IMR-90 (cell line): ENCODE data around the gene GLI1. TPM values are rescaled to one million over a fixed set of nuclear protein-coding genes. Genes with fewer than 3 reads are reported as not detected.

Experiments
- ATAC-seq: fragments of 200-7000 bp; cut with Tn5 transposase; 2 replicates; pipeline ENCODE4 v1.9.1; 2020; ENCODE audit warnings: low read depth, mild to moderate bottlenecking, moderate library complexity
- BruUV-seq: library from RNA; stranded (reverse); fragments of 400-500 nt; replicated peaks from 2 replicates; lab custom pipeline; 2021; lab: Mats Ljungman, UMichigan
- CTCF ChIA-PET: fragments of 300-600 bp; formaldehyde crosslinking; extraction: SDS; loops from one replicate; lab custom pipeline; 2021; ENCODE audit warnings: antibody characterized with exemption; lab: Yijun Ruan, JAX
- POLR2A ChIA-PET: fragments of 300-600 bp; sonication (Branson Sonifier 250); formaldehyde crosslinking; loops from one replicate; lab custom pipeline; 2022; ENCODE audit warnings: antibody characterized with exemption; ENCODE audit not compliant: unreplicated experiment; lab: Charles Lee
- DNase-seq: peaks from one replicate; pipeline ENCODE4 v3.0.0; 2013
- H2AFZ ChIP-seq: replicated peaks from 2 replicates; pipeline ENCODE3; 2013; ENCODE audit warnings: low read length, mild to moderate bottlenecking; ENCODE audit not compliant: poor library complexity
- H2AK5ac ChIP-seq: 2 replicates; pipeline ENCODE4 v1.6.1; 2013; ENCODE audit warnings: low read depth, low read length, inconsistent platforms
- H2AK9ac ChIP-seq: replicated peaks from 2 replicates; pipeline ENCODE3; 2013; ENCODE audit warnings: mild to moderate bottlenecking, low read depth, low read length, moderate library complexity; ENCODE audit not compliant: poor library complexity
- H2BK120ac ChIP-seq: 2 replicates; pipeline ENCODE4 v1.6.1; 2013; ENCODE audit warnings: low read depth, low read length, inconsistent platforms
- H2BK15ac ChIP-seq: 3 replicates; pipeline ENCODE4 v1.6.1; 2013; ENCODE audit warnings: low read depth, low read length, inconsistent platforms
- H2BK20ac ChIP-seq: 2 replicates; pipeline ENCODE4 v1.6.1; 2013; ENCODE audit warnings: low read depth, mild to moderate bottlenecking, inconsistent platforms, low read length, moderate library complexity
- H2BK5ac ChIP-seq: 2 replicates; pipeline ENCODE4 v1.6.1; 2013; ENCODE audit warnings: mild to moderate bottlenecking, low read depth, low read length, inconsistent platforms; ENCODE audit not compliant: poor library complexity, severe bottlenecking
- H3K14ac ChIP-seq: replicated peaks from 2 replicates; pipeline ENCODE4 v1.6.1; 2013; ENCODE audit warnings: low read depth, low read length, inconsistent platforms
- H3K18ac ChIP-seq: 2 replicates; pipeline ENCODE4 v1.6.1; 2013; ENCODE audit warnings: low read depth, low read length, control low read depth
- H3K23ac ChIP-seq: 2 replicates; pipeline ENCODE4 v1.6.1; 2013; ENCODE audit warnings: low read depth, low read length, inconsistent platforms
- H3K27ac ChIP-seq: 2 replicates; pipeline ENCODE4 v1.5.1; 2013; ENCODE audit warnings: mild to moderate bottlenecking, control low read depth, low read length; ENCODE audit not compliant: insufficient read depth
- H3K27me3 ChIP-seq: 2 replicates; pipeline ENCODE4 v1.6.1; 2013; ENCODE audit warnings: low read length; ENCODE audit not compliant: control insufficient read depth, insufficient read depth
- H3K36me3 ChIP-seq: 2 replicates; pipeline ENCODE4 v1.6.1; 2013; ENCODE audit warnings: low read length, mixed read lengths; ENCODE audit not compliant: control insufficient read depth, insufficient read depth
- H3K4ac ChIP-seq: 2 replicates; pipeline ENCODE4 v1.6.1; 2013; ENCODE audit warnings: low read depth, low read length, inconsistent platforms
- H3K4me1 ChIP-seq: 2 replicates; pipeline ENCODE4 v1.6.1; 2013; ENCODE audit warnings: low read length, mixed read lengths; ENCODE audit not compliant: control insufficient read depth, insufficient read depth
- H3K4me2 ChIP-seq: 2 replicates; pipeline ENCODE4 v1.6.1; 2013; ENCODE audit warnings: low read depth, mild to moderate bottlenecking, control low read depth, low read length, moderate library complexity
- H3K4me3 ChIP-seq: 2 replicates; pipeline ENCODE4 v1.5.1; 2013; ENCODE audit warnings: low read depth, mild to moderate bottlenecking, control low read depth, low read length, moderate library complexity; ENCODE audit not compliant: insufficient read depth
- H3K56ac ChIP-seq: 2 replicates; pipeline ENCODE4 v1.6.1; 2013; ENCODE audit warnings: low read length, inconsistent platforms; ENCODE audit not compliant: insufficient read depth; ENCODE audit errors: extremely low read depth
- H3K79me1 ChIP-seq, 2 experiments: 2 replicates each; pipeline ENCODE4 v1.6.1; 2013; ENCODE audit warnings: low read length in 2 of 2, inconsistent platforms in 1 of 2, low read depth in 1 of 2
- H3K9ac ChIP-seq: 2 replicates; pipeline ENCODE4 v1.6.1; 2013; ENCODE audit warnings: low read depth, low read length, control low read depth
- H3K9me1 ChIP-seq: 2 replicates; pipeline ENCODE4 v1.6.1; 2013; ENCODE audit warnings: low read length, inconsistent platforms; ENCODE audit not compliant: insufficient read depth
- H3K9me3 ChIP-seq: 2 replicates; pipeline ENCODE4 v1.6.1; 2013; ENCODE audit warnings: low read length; ENCODE audit not compliant: control insufficient read depth, insufficient read depth
- H4K20me1 ChIP-seq: 2 replicates; pipeline ENCODE4 v1.6.1; 2013; ENCODE audit warnings: low read length, inconsistent platforms; ENCODE audit not compliant: insufficient read depth
- H4K5ac ChIP-seq: 2 replicates; pipeline ENCODE4 v1.6.1; 2013; ENCODE audit warnings: mild to moderate bottlenecking, low read depth, low read length, control low read depth
- H4K8ac ChIP-seq, 2 experiments: 2 replicates each; pipeline ENCODE4 v1.6.1; 2013; ENCODE audit warnings: low read depth in 2 of 2, low read length in 2 of 2, control low read depth in 1 of 2, inconsistent platforms in 1 of 2
- H4K91ac ChIP-seq: 2 replicates; pipeline ENCODE4 v1.6.1; 2013; ENCODE audit warnings: low read depth, low read length, inconsistent platforms; ENCODE audit not compliant: insufficient read depth
- CEBPB ChIP-seq: IDR thresholded peaks from 2 replicates; pipeline ENCODE4 v1.6.1; 2012; ENCODE audit warnings: low read depth, low read length, improper control_type of control experiment
- CHD1 ChIP-seq: IDR thresholded peaks from 2 replicates; pipeline ENCODE4 v1.6.1; 2012; ENCODE audit warnings: low read depth, low read length, improper control_type of control experiment
- MAFK ChIP-seq: IDR thresholded peaks from 2 replicates; pipeline ENCODE4 v1.6.1; 2012; ENCODE audit warnings: low read depth, low read length, improper control_type of control experiment
- MAZ ChIP-seq: IDR thresholded peaks from 2 replicates; pipeline ENCODE4 v1.6.1; 2012; ENCODE audit warnings: low read depth, mild to moderate bottlenecking, low read length, improper control_type of control experiment, moderate library complexity, borderline replicate concordance
- NFE2L2 ChIP-seq: fragments of 150-350 bp; IDR thresholded peaks from 2 replicates; pipeline ENCODE4 v1.6.1; 2016; ENCODE audit warnings: low read depth, mild to moderate bottlenecking, low read length
- POLR2A ChIP-seq: IDR thresholded peaks from 2 replicates; pipeline ENCODE4 v1.6.1; 2012; ENCODE audit warnings: mild to moderate bottlenecking, low read depth, low read length
- RAD21 ChIP-seq: IDR thresholded peaks from 2 replicates; pipeline ENCODE4 v1.6.1; 2012; ENCODE audit warnings: low read length, improper control_type of control experiment
- RFX5 ChIP-seq: IDR thresholded peaks from 2 replicates; pipeline ENCODE4 v1.8.0; 2012; ENCODE audit warnings: low read depth, mild to moderate bottlenecking, low read length, moderate library complexity
- SMC3 ChIP-seq: fragments of 150-350 bp; IDR thresholded peaks from 2 replicates; pipeline ENCODE4 v1.6.1; 2016; ENCODE audit warnings: low read depth, mild to moderate bottlenecking, antibody characterized with exemption, low read length, moderate library complexity
- WGBS, 2 experiments: methylation state at CpG; one replicate each; pipeline versions ENCODE4 v1.1.5 to v1.1.7; 2013; ENCODE audit warnings: missing lambda C conversion rate in 2 of 2; ENCODE audit not compliant: insufficient read length in 1 of 2; ENCODE audit errors: extremely low coverage in 2 of 2; 5-methylcytosine and 5-hydroxymethylcytosine counted together
- dilution Hi-C: fragments of 300-500 bp; cut with HindIII; formaldehyde crosslinking; loops from one replicate; pipeline ENCODE4 v1.14.3; 2018; ENCODE audit warnings: low sequenced_read_pairs; ENCODE audit not compliant: unreplicated experiment
- in situ Hi-C: fragments of 300-500 bp; cut with MboI; formaldehyde crosslinking; loops from 3 replicates; pipeline ENCODE4 v1.14.3; 2019; ENCODE audit warnings: low sequenced_read_pairs, inconsistent platforms, mixed read lengths
- intact Hi-C: fragments of 100-400 bp; cut with micrococcal nuclease; formaldehyde crosslinking; loops from 2 replicates; pipeline ENCODE4 v1.10.0; 2022
- polyA plus RNA-seq, 3 experiments: library from polyadenylated mRNA; depleted of rRNA; stranded (reverse); fragments of >200 nt; gene quantifications; 2 replicates each; pipeline ENCODE4 v1.2.3, GENCODE V29; 2012; ENCODE audit warnings: low replicate concordance in 1 of 3
- total RNA-seq: library from RNA; depleted of rRNA; stranded (reverse); fragments of >200 nt; gene quantifications from 2 replicates; pipeline ENCODE4 v1.2.3, GENCODE V29; 2012
- TF ChIP-seq, protein P1 (sequence below): conservative IDR thresholded peaks from 2 replicates; pipeline ENCODE4 v1.5.1; 2012; ENCODE audit warnings: mild to moderate bottlenecking, low read depth, low read length, improper control_type of control experiment
- TF ChIP-seq, protein P2 (sequence below): fragments of 150-350 bp; IDR thresholded peaks from 2 replicates; pipeline ENCODE4 v1.6.1; 2016; ENCODE audit warnings: low read depth, mild to moderate bottlenecking, low read length, moderate library complexity, borderline replicate concordance
- TF ChIP-seq, protein P3 (sequence below): fragments of 150-350 bp; IDR thresholded peaks from 2 replicates; pipeline ENCODE4 v1.6.1; 2017; ENCODE audit warnings: mild to moderate bottlenecking, antibody characterized with exemption, low read length, low read depth

The GLI1 gene
- total and polyA plus RNA-seq, 2 of the 4 experiments (the other 2 are of a cell fraction) = 1.3 to 3.8 TPM

- dilution Hi-C loops = no loop called here
- H3K27ac ChIP-seq = no peak overlapping the region
- no peak overlapping the region for H2BK20ac ChIP-seq
- H3K4me2 ChIP-seq = no peak overlapping the region
- no peak overlapping the region for H3K14ac ChIP-seq
- in situ Hi-C loops = no loop called here
- no peak overlapping the region for H2AK9ac ChIP-seq
- H3K18ac ChIP-seq = no peak overlapping the region
- no peak overlapping the region for H2BK120ac ChIP-seq
- intact Hi-C loops = no loop called here
- no peaks in the 10 kb centered on the region for H3K79me1 ChIP-seq
- ATAC-seq (no peak), DNase-seq (no peak)
- H2AK5ac ChIP-seq = no peak overlapping the region
- no TSS peak for BruUV-seq
- H2BK15ac ChIP-seq = no peak overlapping the region
- H4K8ac ChIP-seq = no peak overlapping the region
- no peaks in the 10 kb centered on the region for H3K9me1 ChIP-seq
- H4K5ac ChIP-seq = no peak overlapping the region
- CTCF ChIA-PET = interaction anchor here (1.1 to 1.9 kb wide), 3 partner anchors 11 to 19 kb away, joined by 3 to 8 read pairs (median 3); partner anchors contain the start of genes GLI1 and INHBE
- TF ChIP-seq RAD21 = no peak
- TF ChIP-seq, protein P1, sequence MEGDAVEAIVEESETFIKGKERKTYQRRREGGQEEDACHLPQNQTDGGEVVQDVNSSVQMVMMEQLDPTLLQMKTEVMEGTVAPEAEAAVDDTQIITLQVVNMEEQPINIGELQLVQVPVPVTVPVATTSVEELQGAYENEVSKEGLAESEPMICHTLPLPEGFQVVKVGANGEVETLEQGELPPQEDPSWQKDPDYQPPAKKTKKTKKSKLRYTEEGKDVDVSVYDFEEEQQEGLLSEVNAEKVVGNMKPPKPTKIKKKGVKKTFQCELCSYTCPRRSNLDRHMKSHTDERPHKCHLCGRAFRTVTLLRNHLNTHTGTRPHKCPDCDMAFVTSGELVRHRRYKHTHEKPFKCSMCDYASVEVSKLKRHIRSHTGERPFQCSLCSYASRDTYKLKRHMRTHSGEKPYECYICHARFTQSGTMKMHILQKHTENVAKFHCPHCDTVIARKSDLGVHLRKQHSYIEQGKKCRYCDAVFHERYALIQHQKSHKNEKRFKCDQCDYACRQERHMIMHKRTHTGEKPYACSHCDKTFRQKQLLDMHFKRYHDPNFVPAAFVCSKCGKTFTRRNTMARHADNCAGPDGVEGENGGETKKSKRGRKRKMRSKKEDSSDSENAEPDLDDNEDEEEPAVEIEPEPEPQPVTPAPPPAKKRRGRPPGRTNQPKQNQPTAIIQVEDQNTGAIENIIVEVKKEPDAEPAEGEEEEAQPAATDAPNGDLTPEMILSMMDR = no peak
- TF ChIP-seq SMC3 = no peak
- no peak for TF ChIP-seq CEBPB
- TF ChIP-seq, protein P2, sequence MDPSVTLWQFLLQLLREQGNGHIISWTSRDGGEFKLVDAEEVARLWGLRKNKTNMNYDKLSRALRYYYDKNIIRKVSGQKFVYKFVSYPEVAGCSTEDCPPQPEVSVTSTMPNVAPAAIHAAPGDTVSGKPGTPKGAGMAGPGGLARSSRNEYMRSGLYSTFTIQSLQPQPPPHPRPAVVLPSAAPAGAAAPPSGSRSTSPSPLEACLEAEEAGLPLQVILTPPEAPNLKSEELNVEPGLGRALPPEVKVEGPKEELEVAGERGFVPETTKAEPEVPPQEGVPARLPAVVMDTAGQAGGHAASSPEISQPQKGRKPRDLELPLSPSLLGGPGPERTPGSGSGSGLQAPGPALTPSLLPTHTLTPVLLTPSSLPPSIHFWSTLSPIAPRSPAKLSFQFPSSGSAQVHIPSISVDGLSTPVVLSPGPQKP = no peak
- TF ChIP-seq CHD1 = no peak
- no peak for TF ChIP-seq RFX5
- TF ChIP-seq, protein P3, sequence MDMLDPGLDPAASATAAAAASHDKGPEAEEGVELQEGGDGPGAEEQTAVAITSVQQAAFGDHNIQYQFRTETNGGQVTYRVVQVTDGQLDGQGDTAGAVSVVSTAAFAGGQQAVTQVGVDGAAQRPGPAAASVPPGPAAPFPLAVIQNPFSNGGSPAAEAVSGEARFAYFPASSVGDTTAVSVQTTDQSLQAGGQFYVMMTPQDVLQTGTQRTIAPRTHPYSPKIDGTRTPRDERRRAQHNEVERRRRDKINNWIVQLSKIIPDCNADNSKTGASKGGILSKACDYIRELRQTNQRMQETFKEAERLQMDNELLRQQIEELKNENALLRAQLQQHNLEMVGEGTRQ = no peak
- TF ChIP-seq NFE2L2 = no peak
- TF ChIP-seq MAFK = no peak
- TF ChIP-seq MAZ = no peak
- TF ChIP-seq POLR2A = no peak
- H3K4me1 ChIP-seq = 0 out of 2 replicates have a peak, but pooled peaks cover 2% of the 10 kb centered on the region
- no peak overlapping the region for H3K4me3 ChIP-seq
- H3K36me3 ChIP-seq = no peaks in the 10 kb centered on the region
- peaks cover 58% of the 10 kb centered on the region for H3K27me3 ChIP-seq
- H3K4ac ChIP-seq = no peak overlapping the region
- no peak overlapping the region for H2BK5ac ChIP-seq
- POLR2A ChIA-PET = no interaction called here
- no peaks in the 10 kb centered on the region for H4K20me1 ChIP-seq
- H3K23ac ChIP-seq = no peak overlapping the region
- no peaks in the 10 kb centered on the region; the same call in 1 of the 2 replicates for H3K9me3 ChIP-seq
- no peak overlapping the region for H4K91ac ChIP-seq
- no CpG with 5 or more reads among the region's 5 CpGs for WGBS, 2 experiments
- no peak overlapping the region for H3K56ac ChIP-seq
- no peak overlapping the region for H3K9ac ChIP-seq
- no peak overlapping the region for H2AFZ ChIP-seq
Observed at GRCh38 chr12:57473886-57474285, 14.3 kb downstream of the GLI1 start.
